Thoracic aorta (tissue), 2 donors: Measurements from ENCODE around the gene LBH. TPM values are rescaled to one million over a fixed set of nuclear protein-coding genes. Genes with fewer than 3 reads are reported as not detected.

Experiments used
- ATAC-seq: fragments of 150-250 bp; one replicate; pipeline ENCODE4 v1.8.0; 2017; ENCODE audit warnings: low read depth; ENCODE audit not compliant: insufficient number of reproducible peaks, low FRiP score
- DNase-seq: peaks from one replicate; pipeline ENCODE4 v3.0.0-alpha.2; 2020; ENCODE audit warnings: low spot score
- H3K27ac ChIP-seq, 2 donors: fragments of 200-600 bp; sonication (generic); 1 replicate in 1 of 2; 2 replicates in 1 of 2; pipeline ENCODE4 v1.5.1; 2016; ENCODE audit warnings: mild to moderate bottlenecking in 2 of 2, moderate library complexity in 2 of 2
- H3K27me3 ChIP-seq: fragments of 200-600 bp; sonication (generic); replicated peaks from 2 replicates; pipeline ENCODE4 v1.6.0; 2016; ENCODE audit warnings: mild to moderate bottlenecking; ENCODE audit not compliant: insufficient read depth
- H3K36me3 ChIP-seq: fragments of 200-600 bp; sonication (generic); one replicate; pipeline ENCODE4 v1.5.1; 2016
- H3K4me1 ChIP-seq, 2 donors: fragments of 200-600 bp; sonication (generic); 1 replicate in 1 of 2; 2 replicates in 1 of 2; pipeline versions ENCODE4 v1.5.1 to v1.6.0; 2016; ENCODE audit warnings: low read depth in 2 of 2, mild to moderate bottlenecking in 1 of 2; ENCODE audit not compliant: control insufficient read depth in 1 of 2
- H3K4me3 ChIP-seq: fragments of 200-600 bp; sonication (generic); 2 replicates; pipeline ENCODE4 v1.5.1; 2016; ENCODE audit warnings: mild to moderate bottlenecking
- H3K9me3 ChIP-seq: fragments of 200-600 bp; sonication (generic); 2 replicates; pipeline ENCODE4 v1.5.1; 2016
- total RNA-seq, 2 donors: library from RNA; depleted of rRNA; stranded (reverse); fragments of >200 nt; gene quantifications; one replicate each; pipeline versions ENCODE4 v1.1.0 to v1.2.3, GENCODE V29; 2016
- TF ChIP-seq, protein P1 (sequence below): fragments of 200-600 bp; sonication (generic); IDR thresholded peaks from one replicate; pipeline ENCODE4 v1.5.1; 2019; ENCODE audit warnings: antibody characterized with exemption

Gene LBH
- total RNA-seq, 2 donors from 2014 or later, result 121 to 210 TPM

- Histone ChIP-seq H3K9me3 (no peaks in the 10 kb centered on the region), H3K27me3 (no peaks in the 10 kb centered on the region), H3K36me3 (no peaks in the 10 kb centered on the region), H3K4me1 (peaks cover 17 to 44% of the 10 kb centered on the region in 2 donors), H3K4me3 (no peak overlapping the region), H3K27ac (peak overlapping the region in 1 of 2 donors; percentile 82)
- TF ChIP-seq, protein P1, sequence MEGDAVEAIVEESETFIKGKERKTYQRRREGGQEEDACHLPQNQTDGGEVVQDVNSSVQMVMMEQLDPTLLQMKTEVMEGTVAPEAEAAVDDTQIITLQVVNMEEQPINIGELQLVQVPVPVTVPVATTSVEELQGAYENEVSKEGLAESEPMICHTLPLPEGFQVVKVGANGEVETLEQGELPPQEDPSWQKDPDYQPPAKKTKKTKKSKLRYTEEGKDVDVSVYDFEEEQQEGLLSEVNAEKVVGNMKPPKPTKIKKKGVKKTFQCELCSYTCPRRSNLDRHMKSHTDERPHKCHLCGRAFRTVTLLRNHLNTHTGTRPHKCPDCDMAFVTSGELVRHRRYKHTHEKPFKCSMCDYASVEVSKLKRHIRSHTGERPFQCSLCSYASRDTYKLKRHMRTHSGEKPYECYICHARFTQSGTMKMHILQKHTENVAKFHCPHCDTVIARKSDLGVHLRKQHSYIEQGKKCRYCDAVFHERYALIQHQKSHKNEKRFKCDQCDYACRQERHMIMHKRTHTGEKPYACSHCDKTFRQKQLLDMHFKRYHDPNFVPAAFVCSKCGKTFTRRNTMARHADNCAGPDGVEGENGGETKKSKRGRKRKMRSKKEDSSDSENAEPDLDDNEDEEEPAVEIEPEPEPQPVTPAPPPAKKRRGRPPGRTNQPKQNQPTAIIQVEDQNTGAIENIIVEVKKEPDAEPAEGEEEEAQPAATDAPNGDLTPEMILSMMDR, result no peak
- DNase-seq, result no peak
- no peak for ATAC-seq
Measured at GRCh38 chr2:30219886-30220875, 11.2 kb upstream of the LBH start.

DNA sequence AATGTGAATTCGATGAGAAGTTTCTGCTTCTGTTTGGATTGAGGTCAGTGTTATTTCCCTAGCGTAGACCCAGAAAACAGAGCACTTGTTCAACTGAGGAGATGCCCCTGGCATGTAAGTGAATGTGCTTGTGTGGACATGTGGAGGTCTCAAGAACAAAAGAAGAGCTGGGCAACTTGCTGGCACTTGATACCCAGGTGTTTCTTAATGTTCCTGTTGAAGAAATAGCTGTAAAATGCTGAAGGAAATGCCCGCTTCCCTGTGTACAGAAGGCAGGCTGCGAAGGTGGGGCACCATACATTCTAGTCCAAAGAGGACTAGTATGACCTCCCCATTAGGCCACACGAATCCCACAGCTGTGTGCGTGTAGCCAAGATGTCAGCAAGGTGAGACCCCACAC lies 9.8 kb upstream of the LBH start:
- no peaks in the 10 kb centered on the region for H3K9me3 ChIP-seq
- TF ChIP-seq, protein P1, result no peak
- peaks cover 23 to 46% of the 10 kb centered on the region in 2 donors for H3K4me1 ChIP-seq
- H3K4me3 ChIP-seq, result no peak overlapping the region
- no peak overlapping the region for H3K27ac ChIP-seq
- no peaks in the 10 kb centered on the region for H3K36me3 ChIP-seq
- DNase-seq, result no peak
- no peaks in the 10 kb centered on the region for H3K27me3 ChIP-seq
- no peak for ATAC-seq

DNA sequence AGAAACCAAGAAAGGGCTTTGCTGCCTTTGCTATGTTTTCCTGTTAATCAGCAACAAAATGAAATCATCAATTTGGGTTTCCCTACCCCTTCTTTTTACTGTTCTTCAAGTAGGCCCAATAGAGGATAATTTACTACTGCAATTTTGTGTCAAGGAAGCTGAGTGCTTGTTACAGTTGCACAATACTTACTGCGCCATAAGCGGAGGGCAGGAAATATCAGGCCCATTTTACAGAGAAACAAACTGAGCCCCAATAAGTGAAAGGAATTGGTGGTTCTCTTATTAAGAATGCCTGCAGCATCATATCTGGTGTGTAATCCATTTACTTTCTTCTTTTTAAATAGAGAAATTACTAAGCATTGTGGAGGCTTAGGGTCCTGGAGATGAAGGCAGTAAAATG lies 9.3 kb upstream of the LBH start:
- Histone ChIP-seq H3K36me3 (no peaks in the 10 kb centered on the region), H3K9me3 (no peaks in the 10 kb centered on the region), H3K27ac (no peak overlapping the region), H3K4me1 (peaks cover 21 to 46% of the 10 kb centered on the region in 2 donors), H3K4me3 (no peak overlapping the region), H3K27me3 (no peaks in the 10 kb centered on the region)
- no peak for ATAC-seq
- TF ChIP-seq, protein P1, result no peak
- DNase-seq, result no peak

GRCh38 chr2:30222636-30223360 lies 8.5 kb upstream of the LBH start:
- no peaks in the 10 kb centered on the region for H3K27me3 ChIP-seq
- H3K4me1 ChIP-seq, result peaks cover 15 to 44% of the 10 kb centered on the region in 2 donors
- TF ChIP-seq, protein P1, result no peak
- H3K4me3 ChIP-seq, result no peak overlapping the region
- DNase-seq, result no peak
- peak overlapping the region in 1 of 2 donors; percentile 3 for H3K27ac ChIP-seq
- no peak for ATAC-seq
- H3K36me3 ChIP-seq, result no peaks in the 10 kb centered on the region
- H3K9me3 ChIP-seq, result no peaks in the 10 kb centered on the region

DNA sequence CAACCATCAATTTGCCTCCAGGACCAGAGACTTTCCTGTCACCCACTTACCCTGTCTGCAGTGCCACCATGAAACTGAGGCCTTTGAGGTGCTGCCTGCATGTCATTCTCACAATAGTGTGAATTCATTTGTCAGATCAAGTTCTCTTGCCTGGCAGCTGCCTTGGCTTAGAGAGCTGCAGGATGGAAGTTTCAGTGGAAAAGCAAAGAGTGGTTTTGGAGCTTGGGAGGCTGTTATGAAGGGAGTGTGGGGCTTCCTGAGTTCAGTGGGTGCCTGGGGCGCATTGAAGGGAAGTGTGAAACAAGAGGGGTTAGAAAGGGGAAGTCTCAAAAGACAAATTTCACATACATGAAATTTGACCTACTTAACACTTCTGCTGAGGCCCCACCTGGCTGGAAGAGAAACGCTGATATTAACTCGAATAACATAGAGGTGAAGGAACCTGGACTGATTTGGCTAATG lies 7.9 kb upstream of the LBH start:
- ATAC-seq, result no peak
- TF ChIP-seq, protein P1, result no peak
- Histone ChIP-seq H3K4me1 (peaks cover 12 to 38% of the 10 kb centered on the region in 2 donors), H3K36me3 (no peaks in the 10 kb centered on the region), H3K9me3 (no peaks in the 10 kb centered on the region), H3K27ac (peak overlapping the region in 1 of 2 donors; percentile 54), H3K27me3 (no peaks in the 10 kb centered on the region), H3K4me3 (no peak overlapping the region)
- DNase-seq, result no peak
